ENCODE results near the gene DNAJC5. TPM values are rescaled to one million over a fixed set of nuclear protein-coding genes. Genes with fewer than 3 reads are reported as not detected.

DNAJC5 gene
- total RNA-seq, 1 experiment from 2014 or later, result 59.5 TPM

- BruUV-seq (replicated peaks), result no TSS peak
- in situ Hi-C loops (cut with HindIII; ENCODE audit: low pct_unique_long_range_greater_than_20kb, low sequenced_read_pairs), result no loop called here
- peaks cover 33% of the 10 kb centered on the region for H3K4me1 ChIP-seq (ENCODE audit: control insufficient read depth, insufficient read depth, low read length)
- H3K9me3 ChIP-seq (ENCODE audit: control insufficient read depth, insufficient read depth, low read depth, low read length), result no peaks in the 10 kb centered on the region
- ChIA-PET POLR2A (interaction anchor here (0.6 to 1.3 kb wide), 6 partner anchors 10 to 472 kb away, joined by 3 to 5 read pairs (median 4); no protein-coding TSS in a partner anchor), CTCF (interaction anchor here (0.6 to 2.3 kb wide), 4 partner anchors 57 to 163 kb away, joined by 3 to 9 read pairs (median 6); no protein-coding TSS in a partner anchor)
- ATAC-seq (peak; percentile 56), DNase-seq (ENCODE audit: low read depth, low spot score) (no peak)
- H3K27ac ChIP-seq (ENCODE audit: low read length), result peak overlapping the region; percentile 89
- intact Hi-C loops (cut with micrococcal nuclease; ENCODE audit: unreplicated experiment), result no loop called here
- peak overlapping the region; percentile 76 to 88 for H3K4me3 ChIP-seq (ENCODE audit: low read depth in 2 of 2, low read length in 2 of 2)
- TF ChIP-seq SIN3A (IDR thresholded peaks at IDR 0.05; ENCODE audit: borderline replicate concordance, insufficient read depth, low read depth, low read length), result no peak
- no peaks in the 10 kb centered on the region for H3K27me3 ChIP-seq (ENCODE audit: control insufficient read depth, insufficient read depth, low read length)
- H3K36me3 ChIP-seq (ENCODE audit: control insufficient read depth, insufficient read depth, low read length), result peaks cover 10% of the 10 kb centered on the region
Measured at GRCh38 chr20:63980317-63980805, 85.4 kb downstream of the DNAJC5 start.

- no peaks in the 10 kb centered on the region for H3K27me3 ChIP-seq (ENCODE audit: control insufficient read depth, insufficient read depth, low read length)
- peaks cover 33% of the 10 kb centered on the region for H3K4me1 ChIP-seq (ENCODE audit: control insufficient read depth, insufficient read depth, low read length)
- DNase-seq (ENCODE audit: low read depth, low spot score) (no peak), ATAC-seq (peak; percentile 83)
- ChIA-PET POLR2A (interaction anchor here (0.6 to 1.3 kb wide), 6 partner anchors 9 to 473 kb away, joined by 3 to 5 read pairs (median 4); no protein-coding TSS in a partner anchor), CTCF (interaction anchor here (0.6 to 2.3 kb wide), 4 partner anchors 56 to 164 kb away, joined by 3 to 9 read pairs (median 6); no protein-coding TSS in a partner anchor)
- in situ Hi-C loops (cut with HindIII; ENCODE audit: low pct_unique_long_range_greater_than_20kb, low sequenced_read_pairs) (no loop called here), intact Hi-C loops (cut with micrococcal nuclease; ENCODE audit: unreplicated experiment) (no loop called here)
- peak; percentile 96 for TF ChIP-seq CTCF (IDR thresholded peaks at IDR 0.05)
- no peak for TF ChIP-seq REST (IDR thresholded peaks at IDR 0.05; ENCODE audit: insufficient read depth in 1 of 2, low read depth in 2 of 2, low read length in 1 of 2)
- peak; percentile 17; the same call in 1 of the 2 replicates for TF ChIP-seq TCF7L2 (IDR thresholded peaks at IDR 0.05; ENCODE audit: low read depth, low read length)
- TF ChIP-seq SIN3A (IDR thresholded peaks at IDR 0.05; ENCODE audit: borderline replicate concordance, insufficient read depth, low read depth, low read length), result peak; percentile 63; the same call in 1 of the 2 replicates
- peak; percentile 68 for TF ChIP-seq POLR2AphosphoS5 (IDR thresholded peaks at IDR 0.05; ENCODE audit: low read depth, low read length)
- H3K27ac ChIP-seq (ENCODE audit: low read length), result peak within 1 kb of the TSS; percentile 89
- peaks cover 14% of the 10 kb centered on the region for H3K36me3 ChIP-seq (ENCODE audit: control insufficient read depth, insufficient read depth, low read length)
- H3K4me3 ChIP-seq (ENCODE audit: low read depth in 2 of 2, low read length in 2 of 2), result peak within 1 kb of the TSS; percentile 76 to 88
- no TSS peak for BruUV-seq (replicated peaks)
- no peaks in the 10 kb centered on the region for H3K9me3 ChIP-seq (ENCODE audit: control insufficient read depth, insufficient read depth, low read depth, low read length)
Measured at GRCh38 chr20:63980806-63981728, 86.1 kb downstream of the DNAJC5 start, which contains the start of gene PRPF6. Gene PRPF6 (plus strand): TSS chr20:63981132. CDS start chr20:63981246, 114 bp downstream.

Measured in Panc1 (cell line).